Tibial artery (tissue), 4 donors: Measurements from ENCODE around the gene HGF.

Experiments
- DNase-seq, 2 donors: peaks; one replicate each; pipeline ENCODE4 v3.0.0-alpha.2; 2019
- H3K27ac ChIP-seq, 2 donors: fragments of 200-600 bp; sonication (generic) in 1 of 2; 1 replicate in 1 of 2; 2 replicates in 1 of 2; pipeline ENCODE4 v1.5.1; 2018 to 2019; ENCODE audit warnings: mild to moderate bottlenecking in 1 of 2
- H3K27me3 ChIP-seq, 2 donors: fragments of 200-600 bp; sonication (generic) in 1 of 2; one replicate each; pipeline versions ENCODE4 v1.5.1 to v1.6.0; 2016 to 2019
- H3K36me3 ChIP-seq, 3 donors: fragments of 200-600 bp; sonication (generic) in 2 of 3; one replicate each; pipeline ENCODE4 v1.5.1; 2016 to 2019; ENCODE audit warnings: mild to moderate bottlenecking in 2 of 3
- H3K4me1 ChIP-seq, 4 donors: fragments of 200-600 bp; sonication (generic) in 2 of 4; 1 replicate in 3 of 4; 2 replicates in 1 of 4; pipeline ENCODE4 v1.5.1; 2016 to 2019
- H3K4me3 ChIP-seq, 2 donors: fragments of 200-600 bp; sonication (generic) in 1 of 2; 1 replicate in 1 of 2; 2 replicates in 1 of 2; pipeline ENCODE4 v1.5.1; 2018 to 2019; ENCODE audit warnings: mild to moderate bottlenecking in 2 of 2
- H3K9me3 ChIP-seq, 3 donors: fragments of 200-600 bp; sonication (generic) in 1 of 3; one replicate each; pipeline ENCODE4 v1.5.1; 2016 to 2019
- intact Hi-C: fragments of 100-400 bp; cut with DNase I; formaldehyde crosslinking; loops from one replicate; pipeline ENCODE4 v1.15.0; 2023; ENCODE audit warnings: low total_unique reads
- TF ChIP-seq, protein P1 (sequence below), 2 experiments: fragments of 200-600 bp in 1 of 2; fragments of 450-650 bp in 1 of 2; IDR thresholded peaks; one replicate each; pipeline ENCODE4 v1.5.1; 2017 to 2019; ENCODE audit warnings: antibody characterized with exemption in 2 of 2, mild to moderate bottlenecking in 1 of 2, moderate library complexity in 1 of 2

The HGF gene

DNA sequence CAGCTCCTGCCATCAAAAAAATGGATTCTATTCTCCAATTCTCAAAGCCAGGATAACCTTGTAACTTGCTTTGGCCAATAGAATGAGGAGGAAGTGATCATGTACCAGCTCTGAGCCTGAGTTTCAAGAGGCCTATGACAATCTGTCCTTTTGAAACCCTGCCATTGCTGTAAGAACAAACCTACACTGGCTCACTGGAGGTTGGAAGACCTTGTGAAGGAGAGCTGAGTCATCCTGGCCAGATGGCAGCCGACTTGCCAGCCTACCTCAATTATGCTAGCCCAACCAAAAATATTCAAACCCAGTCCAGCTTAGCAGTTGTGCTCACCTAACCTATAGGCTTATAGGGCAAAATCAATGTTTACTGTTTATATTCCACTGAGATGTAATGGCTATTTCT, 93.0 kb downstream of the HGF start:
- TF ChIP-seq, protein P1, sequence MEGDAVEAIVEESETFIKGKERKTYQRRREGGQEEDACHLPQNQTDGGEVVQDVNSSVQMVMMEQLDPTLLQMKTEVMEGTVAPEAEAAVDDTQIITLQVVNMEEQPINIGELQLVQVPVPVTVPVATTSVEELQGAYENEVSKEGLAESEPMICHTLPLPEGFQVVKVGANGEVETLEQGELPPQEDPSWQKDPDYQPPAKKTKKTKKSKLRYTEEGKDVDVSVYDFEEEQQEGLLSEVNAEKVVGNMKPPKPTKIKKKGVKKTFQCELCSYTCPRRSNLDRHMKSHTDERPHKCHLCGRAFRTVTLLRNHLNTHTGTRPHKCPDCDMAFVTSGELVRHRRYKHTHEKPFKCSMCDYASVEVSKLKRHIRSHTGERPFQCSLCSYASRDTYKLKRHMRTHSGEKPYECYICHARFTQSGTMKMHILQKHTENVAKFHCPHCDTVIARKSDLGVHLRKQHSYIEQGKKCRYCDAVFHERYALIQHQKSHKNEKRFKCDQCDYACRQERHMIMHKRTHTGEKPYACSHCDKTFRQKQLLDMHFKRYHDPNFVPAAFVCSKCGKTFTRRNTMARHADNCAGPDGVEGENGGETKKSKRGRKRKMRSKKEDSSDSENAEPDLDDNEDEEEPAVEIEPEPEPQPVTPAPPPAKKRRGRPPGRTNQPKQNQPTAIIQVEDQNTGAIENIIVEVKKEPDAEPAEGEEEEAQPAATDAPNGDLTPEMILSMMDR (IDR thresholded peaks at IDR 0.05): no peak
- no peaks in the 10 kb centered on the region for H3K27me3 ChIP-seq
- peaks cover 0 to 39% (median 9%) of the 10 kb centered on the region in 4 donors for H3K4me1 ChIP-seq
- intact Hi-C loops: no loop called here
- no peaks in the 10 kb centered on the region for H3K9me3 ChIP-seq
- no peaks in the 10 kb centered on the region for H3K36me3 ChIP-seq
- H3K4me3 ChIP-seq: no peak overlapping the region
- DNase-seq: no peak
- peak overlapping the region; percentile 50 to 74 for H3K27ac ChIP-seq

DNA sequence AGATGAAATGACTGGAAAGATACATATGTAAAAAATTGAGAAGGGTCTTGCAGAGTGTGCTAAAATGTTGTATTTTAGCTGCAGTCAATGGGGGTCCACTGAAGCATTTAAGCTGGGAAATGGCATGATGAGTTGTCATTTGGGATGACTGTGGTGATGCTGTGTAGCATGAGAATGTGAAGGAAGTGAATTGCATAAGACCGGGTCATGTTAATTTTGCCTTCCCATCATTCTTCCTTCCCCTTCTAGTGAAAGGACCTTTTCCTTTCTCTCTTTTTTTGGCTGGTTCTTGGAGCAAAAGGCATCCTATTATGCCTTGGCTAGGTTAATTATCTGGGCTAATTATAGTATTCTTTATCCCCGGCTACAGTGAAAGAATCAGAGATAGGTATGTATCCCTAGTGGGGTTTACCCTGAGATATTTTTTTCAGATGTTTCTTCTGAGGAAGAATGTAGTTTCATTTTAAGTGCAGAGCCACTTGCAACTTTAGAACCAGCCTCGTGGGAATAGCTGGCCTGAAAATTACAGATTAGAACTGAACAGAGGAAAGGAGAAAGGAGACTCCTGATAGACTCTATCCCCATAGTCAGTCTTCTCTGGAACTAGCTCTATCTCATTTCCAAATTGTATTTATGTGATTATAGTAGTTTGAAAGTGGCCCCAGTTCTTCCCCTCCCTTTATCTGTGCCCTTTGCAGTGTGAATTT, 93.6 kb downstream of the HGF start:
- DNase-seq: no peak
- TF ChIP-seq, protein P1 (IDR thresholded peaks at IDR 0.05): no peak
- Histone ChIP-seq H3K9me3 (no peaks in the 10 kb centered on the region), H3K4me1 (peaks cover 0 to 39% (median 9%) of the 10 kb centered on the region in 4 donors), H3K27ac (peak overlapping the region; percentile 50 to 74), H3K27me3 (no peaks in the 10 kb centered on the region), H3K4me3 (no peak overlapping the region), H3K36me3 (no peaks in the 10 kb centered on the region)
- intact Hi-C loops: no loop called here

DNA sequence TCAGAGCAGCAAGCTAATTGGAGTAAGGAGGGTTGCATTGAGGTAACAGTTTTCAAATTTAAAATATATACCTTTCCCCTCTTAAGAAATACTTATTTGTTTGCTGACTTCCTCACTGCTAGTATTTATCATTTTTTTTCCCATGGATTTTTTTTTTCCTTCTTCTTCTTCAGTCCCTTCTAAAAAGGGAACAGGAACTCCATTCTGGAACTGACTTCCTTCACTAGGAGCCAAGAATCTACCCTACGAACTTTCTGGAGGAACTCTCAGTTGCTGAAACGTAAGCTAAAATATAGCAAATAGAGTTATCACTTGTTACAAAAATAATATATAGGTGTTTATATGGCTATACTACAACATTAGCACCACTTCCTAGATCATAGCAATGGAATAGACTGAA, 95.4 kb downstream of the HGF start:
- Histone ChIP-seq H3K27ac (peak overlapping the region; percentile 10 to 74), H3K36me3 (no peaks in the 10 kb centered on the region)
- intact Hi-C loops: no loop called here

DNA sequence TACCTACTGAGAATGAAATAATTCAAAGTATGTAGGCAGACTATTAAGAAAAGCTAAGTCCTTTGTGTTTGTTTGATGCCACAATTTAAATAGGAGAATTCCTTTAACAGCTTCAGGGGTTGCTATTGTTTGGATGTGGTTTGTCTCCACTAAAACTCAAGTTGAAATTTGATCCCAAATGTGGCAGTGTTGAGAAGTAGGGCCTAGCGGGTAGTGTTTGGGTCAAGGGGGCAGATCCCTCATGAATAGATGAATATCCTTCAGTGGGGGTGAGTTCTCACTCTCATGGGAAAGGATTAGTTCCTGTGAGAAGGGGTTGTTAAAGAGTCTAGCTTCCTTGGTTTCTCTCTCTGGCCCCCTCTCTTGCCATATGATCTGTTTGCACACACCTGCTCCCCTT, 97.0 kb downstream of the HGF start:
- Histone ChIP-seq H3K36me3 (no peaks in the 10 kb centered on the region), H3K27me3 (no peaks in the 10 kb centered on the region), H3K9me3 (no peaks in the 10 kb centered on the region), H3K4me1 (peaks cover 0 to 53% (median 9%) of the 10 kb centered on the region in 4 donors), H3K4me3 (no peak overlapping the region), H3K27ac (peak overlapping the region in 1 of 2 donors; percentile 74)
- intact Hi-C loops: no loop called here
- TF ChIP-seq, protein P1 (IDR thresholded peaks at IDR 0.05): no peak
- DNase-seq: no peak

More for the DNA sequence above, 95.4 kb downstream of the HGF start:
- TF ChIP-seq, protein P1 (IDR thresholded peaks at IDR 0.05): no peak
- Histone ChIP-seq H3K4me3 (no peak overlapping the region), H3K9me3 (no peaks in the 10 kb centered on the region), H3K27me3 (no peaks in the 10 kb centered on the region), H3K4me1 (peaks cover 0 to 50% (median 9%) of the 10 kb centered on the region in 4 donors)
- no peak for DNase-seq

DNA sequence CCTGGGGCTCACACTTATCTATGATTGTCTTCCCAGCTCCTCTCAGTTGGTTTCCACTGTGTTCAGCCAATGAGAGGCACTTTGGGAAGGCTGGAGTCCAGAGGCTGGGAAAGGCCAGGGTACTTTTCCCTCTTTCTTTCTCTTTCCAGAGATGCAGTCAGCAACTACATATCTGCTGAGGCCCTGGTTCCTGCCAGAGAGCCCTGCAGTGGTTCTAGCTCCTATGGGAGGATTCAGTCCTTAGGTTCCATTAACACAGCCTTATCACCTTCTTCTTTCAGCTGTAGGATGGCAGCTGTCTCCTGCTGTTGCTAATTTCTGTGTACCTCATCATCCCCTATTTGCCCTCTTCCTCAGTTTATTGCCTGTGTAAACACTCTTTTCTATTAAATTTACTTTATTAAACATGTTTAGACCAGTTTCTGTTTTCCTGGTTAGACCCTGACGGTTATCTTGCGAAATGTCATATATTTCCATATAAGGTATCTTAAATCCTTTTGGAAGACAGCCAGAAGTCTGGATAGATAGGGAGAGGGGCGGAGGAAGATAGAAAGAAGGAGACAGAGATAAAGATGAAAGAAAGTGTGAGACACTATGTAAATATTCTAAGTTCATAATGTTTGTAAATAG, 100.3 kb downstream of the HGF start:
- TF ChIP-seq, protein P1 (IDR thresholded peaks at IDR 0.05): no peak
- no peak for DNase-seq
- intact Hi-C loops: no loop called here

More for the DNA sequence above, 100.3 kb downstream of the HGF start:
- no peak overlapping the region for H3K4me3 ChIP-seq
- H3K36me3 ChIP-seq: no peaks in the 10 kb centered on the region
- peaks cover 0 to 44% (median 3%) of the 10 kb centered on the region in 4 donors for H3K4me1 ChIP-seq
- H3K27ac ChIP-seq: peak overlapping the region; percentile 11 to 40
- no peaks in the 10 kb centered on the region for H3K27me3 ChIP-seq
- H3K9me3 ChIP-seq: no peaks in the 10 kb centered on the region
